Muscle of back (tissue), 13 donors: Measurements from ENCODE around the gene OVAAL. TPM values are rescaled to one million over a fixed set of nuclear protein-coding genes. Genes with fewer than 3 reads are reported as not detected.

ENCODE experiments used
- DNase-seq, 3 donors: peaks; one replicate each; pipeline versions ENCODE4 v3.0.0 to v3.0.0-alpha.2; 2013
- long read RNA-seq, 9 donors: transcript quantifications; one replicate each; lab custom pipeline, GENCODE V29; 2026
- polyA plus RNA-seq, 10 donors: library from polyadenylated mRNA; unstranded; fragments of 120-200 nt; gene quantifications; one replicate each; pipeline ENCODE4 v1.2.1, GENCODE V29; 2013; ENCODE audit not compliant: insufficient read length in 10 of 10

OVAAL gene
- not detected for polyA plus RNA-seq
- long read RNA-seq, donor 1: 0 reads
- long read RNA-seq, donor 2: 0 reads
- long read RNA-seq, donor 3: 0 reads
- long read RNA-seq, donor 4: 0 reads
- long read RNA-seq, donor 5: 0 reads
- long read RNA-seq, donor 6: 0 reads
- long read RNA-seq, donor 7: 0 reads
- long read RNA-seq, donor 8: 0 reads
- long read RNA-seq, donor 9: 0 reads

DNA sequence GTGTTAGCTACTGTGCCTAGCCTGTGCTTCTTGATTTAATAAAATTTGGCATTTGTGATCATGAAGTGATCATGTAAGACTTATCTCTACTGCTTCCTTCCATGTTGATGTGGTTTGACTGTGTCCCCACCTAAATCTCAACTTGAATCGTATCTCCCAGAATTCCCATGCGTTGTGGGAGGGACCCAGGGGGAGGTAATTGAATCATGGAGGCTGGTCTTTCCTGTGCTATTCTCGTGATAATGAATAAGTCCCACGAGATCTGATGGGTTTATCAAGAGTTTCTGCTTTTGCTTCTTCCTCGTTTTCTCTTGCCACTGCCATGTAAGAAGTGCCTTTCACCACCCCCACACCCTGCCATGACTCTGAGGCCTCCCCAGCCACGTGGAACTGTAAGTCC, at the start of gene OVAAL:
Gene OVAAL (plus strand): TSS at position 301 of the 400 bp plus-strand sequence.
- DNase-seq: no peak

DNA sequence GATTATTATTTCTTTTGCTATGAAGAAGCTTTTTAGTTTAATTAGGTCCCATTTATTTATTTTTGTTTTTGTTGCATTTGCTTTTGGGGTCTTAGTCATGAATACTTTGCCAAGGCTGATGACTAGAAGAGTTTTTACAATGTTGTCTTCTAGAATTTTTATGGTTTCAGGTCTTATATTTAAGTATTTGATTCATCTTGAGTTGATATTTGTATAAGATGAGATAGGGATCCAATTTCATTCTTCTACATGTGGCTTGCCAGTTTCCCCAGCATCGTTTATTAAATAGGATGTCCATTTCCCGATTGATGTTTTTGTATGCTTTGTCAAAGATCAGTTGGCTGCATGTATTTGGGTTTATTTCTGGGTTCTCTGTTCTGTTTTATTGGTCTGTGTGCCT, 47.9 kb upstream of the OVAAL start:
- no peak for DNase-seq

DNA sequence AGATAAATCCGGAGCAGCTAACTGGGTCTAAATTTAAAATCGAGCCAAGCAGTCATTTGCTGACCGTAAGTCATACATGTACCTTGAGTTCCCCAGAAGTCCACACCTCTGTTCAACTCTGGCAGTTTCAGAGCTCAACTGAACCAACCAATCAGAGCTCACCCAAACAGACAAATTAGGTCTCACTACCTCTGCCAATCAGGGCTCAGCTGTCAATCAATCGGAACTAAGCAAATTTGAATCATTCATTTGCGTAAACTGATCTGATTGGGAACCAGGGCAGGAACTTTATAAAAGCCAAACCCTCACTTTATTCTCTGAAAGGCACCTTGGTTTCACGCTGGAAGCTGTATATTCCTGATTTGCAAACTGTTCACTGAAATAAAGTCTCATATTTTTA, 45.2 kb upstream of the OVAAL start:
- DNase-seq: no peak

DNA sequence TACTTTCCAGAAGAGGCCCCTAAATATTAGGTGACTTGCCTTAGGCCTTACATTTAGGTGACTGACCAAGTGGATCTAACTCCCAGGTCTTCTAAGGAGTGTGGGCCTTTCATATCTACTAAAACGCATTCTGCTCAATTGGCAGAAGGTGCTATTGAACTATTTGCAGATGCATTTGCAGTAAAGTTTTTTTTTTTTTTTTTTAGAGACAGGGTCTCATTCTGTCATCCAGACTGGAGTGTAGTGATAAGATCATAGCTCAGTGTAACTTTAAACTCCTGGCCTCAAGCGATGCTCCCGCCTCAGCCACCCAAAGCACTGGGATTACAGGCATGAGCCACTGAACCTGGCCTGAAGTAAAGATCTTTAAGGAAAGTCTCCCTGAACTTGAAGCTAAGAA, 43.4 kb upstream of the OVAAL start:
- no peak for DNase-seq

DNA sequence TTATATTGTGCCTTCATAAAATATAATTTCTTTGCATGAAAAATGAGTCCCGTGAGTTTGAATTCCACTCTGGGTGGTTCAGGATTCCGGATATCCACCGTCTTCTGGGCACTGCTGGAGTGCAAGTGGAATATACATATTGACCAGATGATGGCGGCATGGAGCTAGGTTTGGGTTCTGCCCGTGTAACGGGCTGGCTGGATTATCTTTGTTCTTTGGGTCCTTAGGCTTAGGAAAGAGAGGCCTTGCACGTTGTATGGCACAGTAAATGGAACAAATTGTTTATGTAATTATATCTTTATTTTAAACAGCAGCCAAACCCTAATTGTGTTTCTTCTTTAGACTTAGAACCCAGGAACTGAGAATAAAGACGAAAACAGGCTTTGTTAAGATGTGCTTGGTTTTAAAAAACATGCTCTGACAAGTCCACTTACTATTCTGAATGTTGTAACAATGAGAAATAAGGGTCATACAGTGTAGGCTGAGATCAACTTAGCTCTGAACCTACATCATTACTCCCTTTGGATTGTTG, 42.8 kb upstream of the OVAAL start:
- peak; percentile 73 to 87 (median 80) for DNase-seq

DNA sequence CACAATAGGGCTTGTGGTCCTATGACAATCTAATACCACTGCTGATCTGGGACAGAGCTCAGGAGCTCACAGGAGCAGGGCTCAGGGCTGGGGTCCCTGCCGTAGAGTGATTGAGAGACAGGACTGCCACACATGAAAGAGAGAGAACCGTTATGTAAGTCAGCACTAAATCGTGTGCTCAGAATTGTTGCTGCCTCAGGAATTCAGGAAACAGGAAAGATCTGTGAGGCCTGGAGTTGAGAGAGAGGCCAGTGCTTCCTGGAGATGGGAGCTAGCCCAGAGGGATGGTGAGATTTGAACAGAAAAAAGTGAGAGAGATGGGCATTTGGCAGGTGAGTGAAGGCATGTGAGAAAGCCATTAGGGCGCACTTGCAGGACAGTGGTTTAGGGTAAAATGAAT, 38.9 kb upstream of the OVAAL start:
- DNase-seq: no peak

DNA sequence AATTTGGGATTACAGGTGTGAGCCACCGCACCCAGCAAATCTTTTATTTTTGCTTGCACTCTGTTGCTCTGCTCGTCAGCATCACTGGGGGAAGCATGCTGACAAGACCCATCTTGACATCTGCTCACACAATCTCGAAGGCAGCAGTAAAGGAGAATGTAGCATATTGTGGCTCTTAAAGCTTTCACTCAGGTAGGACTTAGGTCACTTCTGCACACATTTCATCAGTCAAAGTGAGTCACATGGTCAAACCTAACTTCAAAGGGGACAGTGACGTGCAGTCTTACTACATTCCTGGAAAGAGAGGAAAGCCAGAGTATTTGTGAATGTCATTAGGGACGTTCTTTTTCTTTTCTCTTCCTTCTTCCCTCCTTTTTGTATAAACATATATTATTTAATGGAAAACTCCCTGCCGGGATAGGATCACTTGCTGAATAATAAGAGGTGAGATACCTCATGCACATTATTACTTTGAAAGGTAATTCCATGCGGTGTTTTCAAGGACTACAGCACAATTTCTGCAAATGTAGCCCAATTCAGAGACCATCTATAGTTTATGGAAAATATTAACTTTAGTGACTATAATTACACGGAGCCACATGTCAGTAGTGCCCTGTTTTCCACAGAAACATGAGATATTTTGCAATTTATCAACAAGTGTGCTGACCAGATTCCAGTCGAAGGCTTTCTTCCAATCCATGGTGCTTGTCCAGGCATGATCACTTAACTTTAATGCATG, 37.1 kb upstream of the OVAAL start:
- no peak for DNase-seq

DNA sequence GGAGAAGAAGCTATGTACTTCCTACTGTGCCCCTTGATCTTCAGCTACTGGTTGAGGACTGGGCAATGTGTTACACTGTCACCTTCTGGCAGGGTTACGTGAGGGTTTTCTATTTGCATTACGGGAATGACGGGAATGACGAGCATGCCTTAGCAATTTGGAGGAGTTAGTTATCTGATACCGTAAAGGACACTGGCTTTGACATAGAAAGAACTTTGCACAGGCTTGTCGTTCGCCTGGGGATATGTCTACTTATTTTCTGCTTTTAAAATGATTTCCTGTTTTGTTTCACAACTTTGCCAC, 36.6 kb upstream of the OVAAL start:
- no peak for DNase-seq

DNA sequence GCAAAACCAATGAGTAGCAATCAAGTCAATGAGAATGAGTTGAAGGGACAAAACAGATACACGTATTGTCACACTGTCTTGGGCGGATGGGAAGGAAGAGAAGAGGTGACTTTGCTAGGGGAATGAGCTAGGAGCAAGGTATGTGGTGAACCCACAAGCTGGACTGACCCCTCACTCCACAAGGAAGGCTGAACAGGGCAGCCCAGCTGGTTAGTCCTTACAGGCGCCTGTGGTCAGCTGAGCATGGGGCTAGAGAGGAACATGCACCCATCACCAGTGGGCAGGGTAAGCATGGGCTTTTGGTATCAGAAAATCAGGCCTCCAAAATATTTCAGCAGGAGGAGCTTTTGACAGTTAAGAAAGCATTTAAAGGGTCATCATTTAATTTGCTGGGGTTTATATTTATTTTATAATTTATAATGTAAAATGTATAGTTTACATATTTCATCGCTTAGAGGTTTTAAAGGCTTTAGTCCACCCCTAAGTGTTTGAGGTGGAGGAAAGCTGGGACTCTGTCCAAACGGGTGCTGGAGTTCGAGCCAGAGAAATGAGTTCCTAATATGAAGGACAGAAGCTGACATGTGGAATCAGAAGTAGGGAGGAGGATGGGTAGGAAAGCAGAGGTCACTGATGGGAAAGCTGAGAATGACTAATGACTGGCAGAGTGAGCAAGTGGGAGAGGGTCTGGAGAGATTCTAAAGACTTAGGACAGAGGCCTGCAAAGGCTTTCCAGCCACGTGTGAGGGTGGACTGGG, 34.4 kb upstream of the OVAAL start:
- DNase-seq: no peak

DNA sequence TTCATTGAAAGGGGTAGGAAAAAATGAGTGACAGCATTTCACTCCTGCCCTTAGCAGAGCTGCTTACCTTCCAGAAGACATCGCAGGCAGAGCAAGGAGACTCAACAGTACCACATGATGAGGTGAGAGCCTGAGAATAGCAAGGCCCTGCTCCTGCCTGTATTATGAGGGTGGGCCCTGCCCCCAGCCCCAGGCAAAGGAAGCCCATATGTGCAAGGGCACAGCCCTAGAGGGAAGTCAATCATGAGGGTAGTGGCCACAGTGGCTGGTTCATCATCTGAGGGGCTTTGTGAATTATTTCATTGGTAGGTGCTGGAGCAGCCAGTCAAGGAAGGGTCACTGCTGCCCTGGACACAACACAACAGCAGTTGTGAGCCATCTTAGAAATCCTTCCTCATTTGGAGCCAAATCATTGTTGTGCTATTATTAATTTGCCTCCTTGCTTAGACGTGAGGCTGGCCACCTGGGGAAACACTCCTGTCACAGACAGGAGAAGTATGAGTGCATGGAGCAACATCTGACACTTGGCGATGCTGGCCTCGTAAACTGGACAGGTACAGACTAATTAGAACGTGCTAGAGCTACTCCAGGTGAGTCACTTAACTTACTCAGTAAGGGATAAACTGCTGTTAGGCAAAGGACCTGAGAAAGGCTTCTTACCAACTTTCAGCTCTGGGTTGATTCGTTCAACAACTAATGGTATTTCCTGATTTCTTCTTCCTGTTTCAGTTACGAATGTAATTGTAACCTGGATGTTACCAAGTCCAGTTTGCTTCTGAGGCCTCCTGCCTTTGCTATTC, 33.6 kb upstream of the OVAAL start:
- no peak for DNase-seq

DNA sequence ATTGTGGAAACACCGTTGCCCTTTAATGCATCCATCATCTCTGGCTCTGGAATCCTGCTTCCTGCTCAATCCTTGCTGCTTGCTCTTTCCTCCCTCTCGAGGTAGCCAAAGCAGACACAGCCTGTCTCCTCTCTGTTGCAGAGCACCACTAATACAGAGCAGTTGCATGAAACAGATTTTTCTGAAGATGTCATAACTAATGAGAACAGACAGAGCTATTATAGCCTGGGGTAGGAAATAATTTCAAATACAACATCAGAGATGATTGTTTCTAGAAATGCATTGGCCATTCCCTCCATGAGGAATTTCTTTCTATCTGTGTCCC, 33.1 kb upstream of the OVAAL start:
- no peak for DNase-seq

DNA sequence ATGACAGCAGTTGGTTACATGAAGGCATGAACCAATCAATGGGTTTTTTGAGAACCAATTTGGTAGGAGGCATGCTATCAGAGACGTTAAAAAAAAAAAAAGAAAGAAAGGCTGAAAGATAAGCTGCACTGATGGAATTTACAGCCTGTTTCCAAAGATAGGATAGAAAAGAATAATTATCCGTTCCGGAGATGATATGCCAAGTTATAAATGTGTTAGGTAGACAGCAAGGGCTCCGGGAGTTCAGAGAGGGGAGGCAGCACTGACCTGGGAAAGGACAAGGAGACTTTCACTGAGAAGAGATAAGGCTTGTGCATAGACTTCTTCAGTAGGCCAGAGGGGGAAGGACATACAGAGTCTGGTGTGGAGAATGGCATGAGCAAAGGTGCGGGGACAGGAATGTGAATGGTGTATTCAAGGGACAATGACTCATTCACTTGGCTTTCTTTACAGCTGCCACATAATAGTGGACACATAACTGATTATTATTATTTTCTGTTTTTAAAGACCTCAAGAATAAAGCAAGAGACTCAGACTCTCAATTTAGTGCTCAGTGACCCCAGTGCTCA, 31.6 kb upstream of the OVAAL start:
- no peak for DNase-seq

DNA sequence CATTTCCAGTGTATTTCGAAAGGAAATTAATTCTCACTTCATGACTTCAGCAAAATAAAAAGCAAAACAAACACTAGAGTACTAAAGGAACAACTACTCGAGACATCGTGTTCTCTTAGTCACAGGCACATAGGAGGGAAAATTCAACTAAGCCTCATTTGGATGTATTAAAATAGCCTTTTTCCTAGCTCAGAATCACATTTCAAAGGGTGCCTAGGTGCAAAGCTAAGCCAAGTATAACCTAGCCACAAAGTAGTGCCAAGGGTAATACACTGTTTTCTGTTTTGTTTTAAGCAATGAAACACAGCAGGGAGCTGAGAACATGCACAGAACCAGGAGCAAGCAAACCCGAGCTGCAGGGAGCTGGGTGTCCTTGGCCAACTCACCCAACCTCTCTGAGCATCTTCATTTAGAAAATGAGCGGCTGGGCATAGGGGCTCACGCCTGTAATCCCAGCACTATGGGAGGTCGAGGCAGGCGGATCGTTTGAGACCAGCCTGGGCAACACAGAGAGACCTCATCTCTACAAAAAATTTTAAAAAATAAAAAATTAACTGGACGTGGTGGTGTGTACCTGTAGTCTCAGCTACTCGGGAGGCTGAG, 29.8 kb upstream of the OVAAL start:
- no peak for DNase-seq

DNA sequence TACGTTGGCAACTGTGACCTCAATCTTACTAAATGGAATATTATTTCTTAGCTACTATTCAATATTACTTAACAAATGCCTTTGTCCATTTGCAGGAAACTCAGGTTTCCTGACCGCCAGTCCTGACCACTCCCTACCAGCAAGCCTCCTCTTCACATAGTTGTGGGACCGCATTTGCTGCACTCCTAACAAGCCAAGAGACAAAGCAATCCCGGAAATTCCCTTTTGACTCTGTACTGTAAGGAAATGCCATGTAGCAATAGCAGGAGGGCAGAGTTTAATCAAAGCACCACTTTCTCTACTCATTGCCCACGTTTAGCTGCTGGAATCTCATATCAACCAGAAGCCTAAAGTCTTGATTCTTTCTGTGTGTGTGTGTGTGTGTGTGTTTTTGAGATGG, 28.3 kb upstream of the OVAAL start:
- no peak for DNase-seq

DNA sequence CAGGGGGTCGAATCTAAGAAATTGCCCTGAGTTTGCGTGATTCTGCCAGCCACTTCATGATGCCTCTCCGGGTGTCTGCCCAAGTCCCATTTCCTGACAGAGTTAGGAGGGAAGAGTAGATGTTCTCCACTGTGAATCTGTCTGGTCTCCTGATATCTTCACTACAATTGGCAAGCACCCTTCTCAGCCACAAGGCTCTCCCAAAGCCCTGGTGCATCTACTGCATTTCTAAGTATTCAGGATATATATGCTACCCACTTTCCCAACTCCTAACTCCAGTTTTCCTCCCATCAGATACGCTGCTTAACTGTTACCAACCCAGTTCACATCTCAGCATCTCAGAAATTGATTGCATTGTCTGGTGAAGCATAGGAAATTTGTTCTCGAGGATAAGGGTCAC, 25.9 kb upstream of the OVAAL start:
- DNase-seq: no peak

DNA sequence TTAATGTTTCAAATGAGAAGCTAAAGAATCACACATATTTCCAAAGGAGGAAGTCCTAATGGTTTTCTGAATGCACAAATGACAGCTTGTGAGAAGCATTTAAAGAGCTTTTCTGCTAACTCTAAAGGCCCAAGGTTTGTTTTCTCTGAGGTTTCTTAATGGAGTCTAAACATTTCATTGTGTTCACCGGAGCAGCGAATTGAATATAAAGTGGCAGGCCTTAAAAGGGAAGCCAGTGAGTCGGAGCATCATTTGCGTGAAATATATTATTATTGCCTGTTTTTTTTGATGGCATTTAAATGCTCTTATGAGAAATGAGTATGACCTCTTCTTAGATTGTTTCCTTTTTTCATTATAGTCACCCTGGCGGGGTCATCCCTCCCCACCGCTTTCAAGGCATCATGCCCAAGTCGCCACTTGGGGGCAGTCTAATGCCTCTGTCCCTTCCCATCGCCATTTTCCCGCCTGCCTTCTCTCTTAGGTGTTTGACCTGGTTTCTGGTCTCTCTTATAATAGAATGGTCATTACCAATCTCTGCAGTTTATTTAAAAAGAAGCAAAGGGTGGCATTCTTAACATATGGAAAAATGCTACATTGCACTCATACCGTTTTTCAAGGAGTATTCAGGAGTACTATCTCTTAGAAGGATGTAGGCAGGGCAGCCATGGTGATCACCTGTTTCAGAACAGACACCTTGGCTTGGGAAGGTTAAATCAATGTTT, 25.3 kb upstream of the OVAAL start:
- peak in 2 of 3 donors; percentile 42 to 64 for DNase-seq

DNA sequence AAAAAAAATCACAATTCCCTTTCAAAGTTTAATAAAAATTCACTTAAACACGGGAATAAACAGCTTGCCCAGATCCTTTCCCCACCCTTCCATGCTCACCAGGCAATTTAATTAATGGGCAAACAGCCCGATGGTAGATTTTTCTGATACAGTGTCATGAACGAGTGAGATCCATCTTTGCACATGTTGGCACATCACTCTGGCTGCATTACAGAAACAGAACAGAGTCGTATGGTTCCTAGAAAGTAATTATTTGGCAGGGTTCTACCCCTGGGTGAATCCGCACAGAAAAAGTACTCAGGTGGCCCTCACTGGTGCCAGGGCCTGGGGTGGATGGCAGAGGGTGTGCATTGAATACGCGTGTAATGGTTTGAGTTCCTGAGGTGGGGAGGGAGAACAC, 24.6 kb upstream of the OVAAL start:
- DNase-seq: no peak

DNA sequence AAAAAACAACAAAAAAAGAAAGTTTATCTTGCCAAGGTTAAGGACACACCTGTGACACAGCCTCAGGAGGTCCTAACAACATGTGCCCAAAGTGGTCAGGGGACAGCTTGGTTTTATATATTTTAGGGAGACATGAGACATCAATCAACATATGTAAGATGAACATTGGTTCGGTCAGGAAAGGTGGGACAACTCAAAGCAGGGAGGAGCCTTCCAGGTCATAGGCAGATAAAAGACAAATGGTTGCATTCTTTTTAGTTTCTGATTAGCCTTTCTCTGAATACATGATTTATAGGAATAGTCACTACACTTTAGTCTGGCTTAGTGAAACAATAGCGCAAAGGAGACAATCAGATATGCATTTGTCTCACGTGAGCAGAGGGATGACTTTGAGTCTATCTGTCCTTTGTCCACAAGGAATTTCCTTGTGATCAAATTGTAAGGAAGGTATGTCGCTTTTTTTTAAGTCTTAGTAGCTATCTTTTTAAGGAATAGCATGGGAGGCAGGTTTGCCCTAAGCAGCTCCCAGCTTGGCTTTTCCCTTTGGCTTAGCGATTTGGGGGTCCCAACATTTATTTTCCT, 23.3 kb upstream of the OVAAL start:
- no peak for DNase-seq

DNA sequence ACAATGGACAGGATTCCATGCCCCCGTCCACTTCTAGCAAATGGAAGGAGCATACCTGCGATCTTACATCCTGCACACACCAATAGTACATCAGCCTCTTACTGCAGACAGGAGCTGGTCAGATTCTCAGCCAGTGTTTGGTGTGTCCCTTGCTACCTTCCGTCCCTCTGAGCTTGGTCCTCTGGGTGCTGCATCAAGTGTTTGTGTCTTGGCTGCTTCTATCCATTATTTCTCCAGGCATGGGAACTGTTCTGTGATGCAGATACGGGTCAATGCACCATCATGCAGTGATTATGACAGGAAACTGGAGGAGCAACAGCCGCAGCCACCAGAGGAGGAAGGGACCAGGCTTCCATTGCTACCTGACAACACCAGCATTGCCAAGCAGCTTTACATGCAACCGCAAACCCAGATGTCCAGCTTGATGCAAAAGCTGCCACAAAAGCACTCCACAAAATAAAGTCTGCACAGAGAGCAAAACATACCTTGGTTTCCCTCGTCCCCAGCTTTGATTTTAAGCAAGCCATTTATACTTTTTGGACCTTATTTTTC, 21.9 kb upstream of the OVAAL start:
- DNase-seq: no peak

DNA sequence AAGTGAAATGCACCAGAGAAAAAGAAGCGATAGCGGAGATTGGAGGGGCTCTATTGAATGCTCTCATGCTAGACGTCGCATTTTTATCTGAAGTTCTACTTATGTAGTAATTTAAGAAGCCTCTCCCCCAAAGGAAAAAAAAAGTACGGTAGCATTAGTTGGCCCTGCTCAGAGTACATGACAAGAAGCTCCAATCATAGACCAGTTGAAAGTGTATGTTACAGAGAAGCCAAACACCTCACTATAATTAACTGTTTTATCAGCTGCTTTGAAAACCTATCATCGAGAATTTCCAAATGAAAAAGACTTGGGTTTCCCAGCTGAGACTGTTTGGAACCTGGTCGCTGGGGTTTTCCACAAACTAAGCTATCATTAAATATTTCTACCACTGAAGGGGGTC, 19.6 kb upstream of the OVAAL start:
- DNase-seq: no peak
